Lower leg skin (tissue), 3 donors: Measurements from ENCODE around the gene PTPRN.

Source experiments
- CTCF ChIP-seq, 3 donors: fragments of 450-650 bp; IDR thresholded peaks; one replicate each; pipeline ENCODE4 v1.5.1; 2016; ENCODE audit warnings: antibody characterized with exemption in 3 of 3, mild to moderate bottlenecking in 3 of 3, moderate library complexity in 2 of 3
- POLR2A ChIP-seq, 2 donors: fragments of 450-650 bp; IDR thresholded peaks; one replicate each; pipeline ENCODE4 v1.6.1; 2016 to 2017; ENCODE audit warnings: antibody characterized with exemption in 2 of 2, mild to moderate bottlenecking in 1 of 2, moderate library complexity in 1 of 2

- peak in 1 of 3 donors; percentile 96 for TF ChIP-seq CTCF (IDR thresholded peaks at IDR 0.05)
- no peak for TF ChIP-seq POLR2A (IDR thresholded peaks at IDR 0.05)
These were observed 10.3 kb downstream of the PTPRN start for GRCh38 chr2:219298759-219299371.
